RWPE1 (cell line): ENCODE results near the gene ANKS1A.

ENCODE experiments used
- CTCF ChIA-PET: fragments of 350-600 bp; sonication (Branson Sonifier 250); formaldehyde crosslinking; extraction: SDS; loops from one replicate; lab custom pipeline; 2021; lab: Yijun Ruan, JAX
- POLR2A ChIA-PET: fragments of 400-600 bp; formaldehyde crosslinking; extraction: SDS; loops from one replicate; lab custom pipeline; 2020; ENCODE audit warnings: antibody characterized with exemption; ENCODE audit not compliant: low non-redundant PET; lab: Yijun Ruan, JAX
- DNase-seq: peaks from one replicate; pipeline ENCODE4 v3.0.0; 2012; ENCODE audit warnings: low spot score
- H3K27ac ChIP-seq: fragments of 450-650 bp; 2 replicates; pipeline ENCODE4 v1.5.1; 2017
- TF ChIP-seq, protein P1 (sequence below): fragments of 450-650 bp; conservative IDR thresholded peaks from 2 replicates; pipeline ENCODE4 v1.5.1; 2017; ENCODE audit warnings: low read depth, mild to moderate bottlenecking

The ANKS1A gene

DNA sequence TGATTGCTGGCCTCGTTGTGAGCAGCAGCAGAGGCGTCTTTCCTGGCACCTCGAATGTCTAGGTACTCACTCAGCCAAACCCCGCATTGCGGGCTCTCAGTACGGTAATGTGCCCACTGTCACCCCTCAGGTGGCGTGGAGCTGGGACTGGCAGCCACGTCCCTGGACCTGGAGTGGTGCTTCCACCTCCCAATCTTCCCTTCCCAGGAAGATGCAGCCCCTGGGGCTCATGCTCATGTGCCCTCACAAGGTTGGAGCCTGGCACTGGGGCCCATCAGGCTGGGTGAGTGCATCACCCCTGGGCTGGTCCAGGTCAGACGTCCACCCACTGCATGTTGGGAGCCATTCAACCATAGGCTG is 176.4 kb downstream of the ANKS1A start:
- ChIA-PET POLR2A (no interaction called here), CTCF (no interaction called here)
- TF ChIP-seq, protein P1, sequence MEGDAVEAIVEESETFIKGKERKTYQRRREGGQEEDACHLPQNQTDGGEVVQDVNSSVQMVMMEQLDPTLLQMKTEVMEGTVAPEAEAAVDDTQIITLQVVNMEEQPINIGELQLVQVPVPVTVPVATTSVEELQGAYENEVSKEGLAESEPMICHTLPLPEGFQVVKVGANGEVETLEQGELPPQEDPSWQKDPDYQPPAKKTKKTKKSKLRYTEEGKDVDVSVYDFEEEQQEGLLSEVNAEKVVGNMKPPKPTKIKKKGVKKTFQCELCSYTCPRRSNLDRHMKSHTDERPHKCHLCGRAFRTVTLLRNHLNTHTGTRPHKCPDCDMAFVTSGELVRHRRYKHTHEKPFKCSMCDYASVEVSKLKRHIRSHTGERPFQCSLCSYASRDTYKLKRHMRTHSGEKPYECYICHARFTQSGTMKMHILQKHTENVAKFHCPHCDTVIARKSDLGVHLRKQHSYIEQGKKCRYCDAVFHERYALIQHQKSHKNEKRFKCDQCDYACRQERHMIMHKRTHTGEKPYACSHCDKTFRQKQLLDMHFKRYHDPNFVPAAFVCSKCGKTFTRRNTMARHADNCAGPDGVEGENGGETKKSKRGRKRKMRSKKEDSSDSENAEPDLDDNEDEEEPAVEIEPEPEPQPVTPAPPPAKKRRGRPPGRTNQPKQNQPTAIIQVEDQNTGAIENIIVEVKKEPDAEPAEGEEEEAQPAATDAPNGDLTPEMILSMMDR = no peak
- H3K27ac ChIP-seq = no peak overlapping the region
- no peak for DNase-seq

DNA sequence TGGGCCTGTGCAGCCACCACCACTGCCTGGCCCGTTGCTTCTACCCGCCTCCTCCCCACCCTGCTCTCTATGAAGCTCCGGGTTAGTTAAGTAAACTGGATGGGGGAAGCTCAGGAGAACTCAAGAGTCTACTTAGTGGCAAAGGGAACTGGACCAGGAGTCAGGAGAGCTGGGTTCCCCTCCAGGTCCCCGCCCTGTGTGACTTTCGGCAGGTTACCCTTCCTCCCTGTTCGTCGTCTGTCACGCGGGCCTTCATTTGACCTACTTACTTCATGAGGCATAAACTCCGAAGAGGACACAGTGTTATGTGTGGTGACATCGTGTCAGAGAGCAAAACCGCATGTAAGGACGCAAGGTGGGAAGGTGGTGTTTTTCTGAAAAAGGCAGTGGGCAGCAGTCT is 176.8 kb downstream of the ANKS1A start:
- CTCF ChIA-PET = no interaction called here
- POLR2A ChIA-PET = no interaction called here
- no peak overlapping the region for H3K27ac ChIP-seq
- TF ChIP-seq, protein P1 = no peak
- no peak for DNase-seq

DNA sequence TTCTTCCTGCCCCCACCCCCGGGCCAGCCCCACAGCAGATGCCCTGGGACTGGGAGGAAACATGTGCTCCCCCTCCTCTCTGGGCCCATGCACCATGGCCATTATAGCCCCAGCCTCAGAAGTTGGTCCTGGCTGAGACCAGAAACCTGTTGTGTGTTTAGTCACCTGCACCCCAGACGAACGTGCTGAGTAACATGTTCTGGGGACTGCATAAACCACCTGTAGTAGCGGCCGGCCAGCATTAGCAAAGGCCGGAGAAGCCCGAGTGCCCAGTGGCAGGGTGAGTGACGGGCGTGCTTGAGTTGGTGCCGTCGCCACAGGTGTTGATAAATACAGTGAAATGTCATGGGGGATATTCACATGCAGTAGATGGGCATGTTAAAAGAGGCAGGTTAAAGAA is 178.2 kb downstream of the ANKS1A start:
- no peak for DNase-seq
- CTCF ChIA-PET = interaction anchor here (0.6 to 0.7 kb wide), 2 partner anchors 57 to 73 kb away, joined by 3 read pairs; no protein-coding TSS in a partner anchor
- POLR2A ChIA-PET = no interaction called here
- TF ChIP-seq, protein P1 = no peak
- no peak overlapping the region for H3K27ac ChIP-seq

DNA sequence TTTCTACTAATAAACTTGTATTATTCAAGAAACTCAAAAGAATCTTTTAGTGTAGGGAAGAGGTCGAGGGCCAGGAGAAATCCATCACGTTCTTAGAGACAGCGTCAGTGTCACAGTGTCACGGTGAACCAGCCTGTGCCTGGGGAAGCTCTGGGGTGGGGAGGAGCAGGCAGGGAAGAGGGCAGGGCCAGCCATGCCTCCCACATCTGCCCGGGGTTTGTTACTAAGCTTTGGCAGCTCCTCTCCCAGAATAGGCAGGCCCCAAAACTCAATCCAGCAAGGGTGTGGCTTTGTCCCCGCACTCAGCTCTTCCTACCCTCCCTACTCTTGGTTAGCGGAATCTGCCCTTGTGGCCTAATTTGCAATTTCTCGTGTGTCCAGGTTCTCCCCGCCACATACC is 179.2 kb downstream of the ANKS1A start:
- H3K27ac ChIP-seq = 0 out of 2 replicates have a peak overlapping the region, but pooled peaks have one; percentile 4
- ChIA-PET CTCF (interaction anchor here (0.7 kb wide), 1 partner anchor 56 kb away, joined by 3 read pairs; no protein-coding TSS in a partner anchor), POLR2A (no interaction called here)
- TF ChIP-seq, protein P1 = no peak
- DNase-seq = no peak

DNA sequence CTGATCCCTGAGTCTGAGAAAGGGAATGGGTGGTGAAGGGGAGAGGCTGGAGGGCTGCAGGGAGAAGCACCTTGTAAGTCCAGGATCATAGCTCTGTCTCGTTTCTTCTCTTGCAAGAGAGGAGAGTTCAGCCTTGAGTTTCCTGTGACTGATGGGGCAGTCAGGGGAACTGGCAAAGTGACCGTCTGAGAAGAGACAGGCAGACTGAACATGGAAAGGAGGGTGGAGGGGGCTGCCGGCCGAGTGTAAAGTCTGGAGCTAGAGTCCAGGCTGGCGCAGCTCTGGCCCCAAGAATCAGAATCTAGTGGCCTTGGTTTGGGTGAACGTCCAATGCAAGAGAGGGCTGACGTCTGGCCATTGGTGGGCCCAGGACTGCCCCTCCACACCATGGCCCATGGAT is 179.6 kb downstream of the ANKS1A start:
- TF ChIP-seq, protein P1 = no peak
- 0 out of 2 replicates have a peak overlapping the region, but pooled peaks have one; percentile 4 for H3K27ac ChIP-seq
- CTCF ChIA-PET = no interaction called here
- POLR2A ChIA-PET = no interaction called here
- DNase-seq = no peak

DNA sequence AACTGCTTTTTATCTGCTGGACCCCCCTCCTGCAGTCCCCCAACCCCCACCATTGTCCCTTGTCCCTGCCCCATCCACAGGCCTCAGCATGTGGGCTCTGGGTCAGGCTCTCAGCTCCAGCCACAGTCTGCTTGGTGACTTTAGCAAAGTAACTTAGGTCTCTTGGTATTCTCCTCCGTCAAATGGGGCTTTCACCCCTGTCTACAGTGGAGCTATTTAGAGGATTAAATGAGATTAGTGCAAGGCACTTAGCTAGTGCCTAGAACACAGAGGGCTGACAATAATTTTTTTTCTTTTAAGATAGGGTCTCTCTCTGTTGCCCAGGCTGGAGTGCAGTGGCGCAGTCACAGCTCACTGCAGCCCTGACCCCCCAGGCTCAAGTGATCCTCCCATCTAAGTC is 180.2 kb downstream of the ANKS1A start:
- ChIA-PET POLR2A (no interaction called here), CTCF (no interaction called here)
- TF ChIP-seq, protein P1 = no peak

More for the DNA sequence above, 180.2 kb downstream of the ANKS1A start:
- no peak overlapping the region for H3K27ac ChIP-seq
- DNase-seq = no peak
